Testis (tissue), 2 donors: ENCODE data around the gene LAMB2.

Experiments used
- POLR2A ChIP-seq: fragments of 450-650 bp; IDR thresholded peaks from one replicate; pipeline ENCODE4 v1.6.1; 2017; ENCODE audit warnings: antibody characterized with exemption, mild to moderate bottlenecking, moderate library complexity
- TF ChIP-seq, protein P1 (sequence below), 3 experiments: fragments of 450-650 bp in 2 of 3; fragments of 200-600 bp in 1 of 3; sonication (generic) in 1 of 3; IDR thresholded peaks; one replicate each; pipeline ENCODE4 v1.5.1; 2016 to 2019; ENCODE audit warnings: antibody characterized with exemption in 3 of 3, mild to moderate bottlenecking in 2 of 3, moderate library complexity in 1 of 3

DNA sequence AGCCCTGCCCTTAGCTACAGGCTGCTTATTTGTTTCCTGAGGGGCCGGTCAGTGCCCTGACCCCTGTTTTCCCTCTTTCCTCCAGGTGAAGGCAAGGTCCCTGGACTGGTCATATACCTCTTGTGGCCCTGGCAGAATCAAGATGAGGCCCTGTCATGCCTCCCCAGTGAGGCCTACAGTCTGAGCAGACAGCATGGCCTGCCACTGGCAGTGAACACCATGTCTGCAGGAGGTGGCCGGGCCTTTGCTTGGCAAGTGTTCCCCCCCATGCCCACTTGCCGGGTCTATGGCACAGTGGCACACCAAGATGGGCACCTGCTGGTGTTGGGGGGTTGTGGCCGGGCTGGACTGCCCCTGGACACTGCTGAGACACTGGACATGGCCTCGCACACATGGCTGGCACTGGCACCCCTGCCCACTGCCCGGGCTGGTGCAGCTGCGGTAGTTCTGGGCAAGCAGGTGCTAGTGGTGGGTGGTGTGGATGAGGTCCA, 39.7 kb upstream of the LAMB2 start:
- TF ChIP-seq, protein P1, sequence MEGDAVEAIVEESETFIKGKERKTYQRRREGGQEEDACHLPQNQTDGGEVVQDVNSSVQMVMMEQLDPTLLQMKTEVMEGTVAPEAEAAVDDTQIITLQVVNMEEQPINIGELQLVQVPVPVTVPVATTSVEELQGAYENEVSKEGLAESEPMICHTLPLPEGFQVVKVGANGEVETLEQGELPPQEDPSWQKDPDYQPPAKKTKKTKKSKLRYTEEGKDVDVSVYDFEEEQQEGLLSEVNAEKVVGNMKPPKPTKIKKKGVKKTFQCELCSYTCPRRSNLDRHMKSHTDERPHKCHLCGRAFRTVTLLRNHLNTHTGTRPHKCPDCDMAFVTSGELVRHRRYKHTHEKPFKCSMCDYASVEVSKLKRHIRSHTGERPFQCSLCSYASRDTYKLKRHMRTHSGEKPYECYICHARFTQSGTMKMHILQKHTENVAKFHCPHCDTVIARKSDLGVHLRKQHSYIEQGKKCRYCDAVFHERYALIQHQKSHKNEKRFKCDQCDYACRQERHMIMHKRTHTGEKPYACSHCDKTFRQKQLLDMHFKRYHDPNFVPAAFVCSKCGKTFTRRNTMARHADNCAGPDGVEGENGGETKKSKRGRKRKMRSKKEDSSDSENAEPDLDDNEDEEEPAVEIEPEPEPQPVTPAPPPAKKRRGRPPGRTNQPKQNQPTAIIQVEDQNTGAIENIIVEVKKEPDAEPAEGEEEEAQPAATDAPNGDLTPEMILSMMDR (IDR thresholded peaks at IDR 0.05) = no peak
- no peak for TF ChIP-seq POLR2A
